ENCODE data around the gene SLC24A4. TPM values are rescaled to one million over a fixed set of nuclear protein-coding genes. Genes with fewer than 3 reads are reported as not detected.

The SLC24A4 gene
- polyA plus RNA-seq, 3 donors = 0.12 to 0.33 (median 0.19) TPM

DNA sequence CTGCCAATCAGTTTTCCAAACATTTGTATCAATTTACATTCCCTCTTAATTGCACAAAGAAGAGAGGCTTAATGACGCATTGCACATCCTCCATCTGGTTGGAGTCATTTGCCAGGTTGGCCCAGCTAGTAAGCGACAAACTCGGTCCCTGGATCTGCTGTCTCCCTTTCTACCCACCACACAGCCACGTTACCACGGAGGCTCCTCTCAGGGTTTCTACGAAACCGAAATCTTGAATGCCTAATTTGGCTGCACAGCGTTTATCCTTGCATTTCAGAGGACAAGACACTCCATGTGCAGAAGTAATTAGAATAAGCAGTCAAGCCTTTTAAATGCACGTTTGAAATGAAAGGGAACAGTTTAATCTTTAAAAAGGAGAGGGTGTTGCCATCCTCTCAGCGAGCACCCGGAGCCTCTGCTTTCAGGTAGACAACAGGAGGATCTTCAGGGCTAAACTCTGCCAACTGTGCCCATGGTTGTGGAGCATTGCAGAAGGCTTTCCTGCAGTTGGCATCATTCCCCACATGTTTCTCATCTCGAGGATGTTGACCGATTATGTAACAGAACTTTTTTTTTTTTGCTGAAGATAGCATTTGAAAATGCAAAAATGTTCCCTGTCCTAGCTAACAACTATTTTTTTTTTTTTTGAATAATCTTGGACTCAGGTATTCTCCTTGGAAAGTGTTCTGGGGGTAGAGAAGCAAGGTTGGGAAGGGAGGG, 37.8 kb downstream of the SLC24A4 start:
- DNase-seq (ENCODE audit: low read depth in 3 of 3, low spot score in 2 of 3) = no peak

DNA sequence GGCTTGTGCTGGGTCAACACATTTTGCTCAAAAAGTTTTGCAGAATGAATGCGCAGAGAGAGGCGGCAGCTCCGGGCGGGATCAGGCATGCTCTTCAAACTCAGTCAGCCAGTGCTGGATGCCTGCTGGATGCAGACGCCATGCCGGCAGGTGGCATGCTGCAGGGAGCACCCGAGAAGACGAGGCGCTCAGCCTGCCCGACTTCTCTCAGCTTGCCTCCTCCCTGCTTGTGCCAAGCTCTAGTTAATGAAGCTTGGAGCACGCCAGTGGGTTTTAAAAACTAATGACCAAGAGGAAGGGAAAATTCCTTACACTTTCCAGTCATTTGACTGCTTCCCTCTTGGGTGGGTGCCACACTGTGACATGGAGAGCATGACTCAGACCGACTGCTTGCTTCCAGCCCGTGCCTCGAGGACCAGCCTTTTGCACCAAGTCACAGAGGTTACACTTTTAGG, 39.8 kb downstream of the SLC24A4 start:
- DNase-seq (ENCODE audit: low read depth in 3 of 3, low spot score in 2 of 3) = no peak

DNA sequence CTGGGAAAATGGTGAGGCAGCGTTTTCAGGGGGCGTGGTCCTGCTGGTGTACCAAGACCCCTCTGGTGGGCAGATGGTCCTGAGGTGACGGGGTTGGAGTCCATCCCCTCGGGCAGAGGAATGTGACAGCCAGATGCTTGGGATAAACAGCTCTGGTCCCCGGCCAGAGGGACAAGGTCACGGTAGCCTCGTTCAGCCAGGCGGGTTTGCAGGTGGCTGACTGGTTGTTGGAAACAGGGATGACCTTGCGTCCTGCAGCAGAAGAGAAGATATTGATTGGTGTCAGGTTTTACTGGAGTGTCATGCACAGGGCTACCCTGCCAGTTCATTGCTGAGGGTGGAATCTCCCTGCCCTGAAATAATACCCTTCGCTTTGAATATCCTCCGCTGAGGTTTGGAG, 43.3 kb downstream of the SLC24A4 start:
- DNase-seq (ENCODE audit: low read depth in 3 of 3, low spot score in 2 of 3) = no peak

DNA sequence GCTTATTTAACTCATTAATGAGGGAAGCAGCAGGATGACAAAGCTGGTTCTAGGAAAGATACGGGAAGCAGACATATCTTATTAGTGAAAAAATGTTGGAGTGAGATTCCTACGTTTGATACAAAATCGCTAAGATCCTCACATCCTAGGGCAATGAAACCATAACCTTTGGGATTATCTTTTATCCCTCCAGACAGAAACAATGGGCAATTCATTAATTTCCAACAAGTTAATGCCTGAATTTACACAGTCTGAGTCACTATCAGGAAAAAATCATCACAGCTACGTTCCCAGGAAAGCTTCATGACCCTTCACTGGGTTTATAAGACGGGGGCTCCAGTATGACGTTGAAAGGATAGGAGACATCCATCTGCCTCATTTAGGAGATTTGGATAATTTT, 45.0 kb downstream of the SLC24A4 start:
- DNase-seq (ENCODE audit: low read depth in 3 of 3, low spot score in 2 of 3) = no peak

DNA sequence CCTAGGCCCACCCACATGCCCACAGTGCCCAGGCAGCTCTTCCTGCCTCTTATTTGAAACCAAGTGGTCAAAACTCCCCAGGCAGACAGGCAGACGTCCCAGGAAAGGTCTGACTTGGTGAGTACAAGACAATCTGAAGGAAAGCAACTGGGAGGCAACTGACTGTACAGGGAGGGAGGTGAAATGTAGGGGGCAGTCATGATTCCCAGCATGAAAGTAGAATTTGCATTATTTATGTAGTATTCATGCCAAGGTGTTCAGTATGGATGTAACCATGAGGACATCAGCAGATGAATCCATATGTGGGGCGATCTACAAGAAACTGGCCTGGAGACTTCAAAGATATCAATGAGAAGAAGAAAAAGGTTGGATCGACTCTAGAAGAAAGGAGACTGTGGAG, 46.1 kb downstream of the SLC24A4 start:
- DNase-seq (ENCODE audit: low read depth in 3 of 3, low spot score in 2 of 3) = no peak

DNA sequence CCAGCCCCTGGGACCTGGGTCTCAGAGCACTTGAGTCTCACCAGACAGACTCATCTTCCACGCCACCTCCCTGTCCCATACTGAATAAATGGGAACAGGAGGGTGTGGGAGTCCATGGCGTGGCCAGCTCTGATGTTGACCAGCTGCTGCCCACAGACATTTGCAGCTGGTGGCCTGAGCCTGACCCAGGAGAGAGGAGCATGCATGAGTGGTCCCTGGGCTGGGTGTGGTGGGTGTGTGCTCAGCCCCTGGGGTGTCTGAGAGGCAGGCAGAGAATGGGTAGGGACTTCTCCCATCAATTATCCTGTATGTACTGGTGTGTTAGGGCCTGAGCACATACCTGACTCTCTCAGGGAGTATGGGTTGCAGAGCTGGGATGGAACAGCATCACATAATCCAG, 49.3 kb downstream of the SLC24A4 start:
- no peak for DNase-seq (ENCODE audit: low read depth in 3 of 3, low spot score in 2 of 3)

DNA sequence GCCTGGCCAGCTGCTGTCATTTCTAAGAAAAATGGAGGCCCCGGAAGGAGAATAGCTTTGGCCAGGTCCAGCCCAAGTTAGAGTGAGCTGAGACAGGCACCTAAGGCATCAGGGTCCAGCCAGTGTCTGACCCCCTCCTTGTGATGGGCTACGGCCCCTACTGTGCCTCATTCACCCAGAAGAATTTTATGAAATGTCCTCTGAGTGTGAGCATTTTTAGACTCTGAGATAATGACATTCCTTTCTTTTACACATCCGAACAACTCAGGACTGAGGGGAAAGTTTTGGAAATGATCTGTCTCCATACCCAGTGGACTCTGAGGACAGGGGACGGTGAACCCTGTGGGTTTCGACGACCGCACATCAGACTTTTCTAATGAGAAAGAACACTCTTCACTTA, 50.4 kb downstream of the SLC24A4 start:
- no peak for DNase-seq (ENCODE audit: low read depth in 3 of 3, low spot score in 2 of 3)

DNA sequence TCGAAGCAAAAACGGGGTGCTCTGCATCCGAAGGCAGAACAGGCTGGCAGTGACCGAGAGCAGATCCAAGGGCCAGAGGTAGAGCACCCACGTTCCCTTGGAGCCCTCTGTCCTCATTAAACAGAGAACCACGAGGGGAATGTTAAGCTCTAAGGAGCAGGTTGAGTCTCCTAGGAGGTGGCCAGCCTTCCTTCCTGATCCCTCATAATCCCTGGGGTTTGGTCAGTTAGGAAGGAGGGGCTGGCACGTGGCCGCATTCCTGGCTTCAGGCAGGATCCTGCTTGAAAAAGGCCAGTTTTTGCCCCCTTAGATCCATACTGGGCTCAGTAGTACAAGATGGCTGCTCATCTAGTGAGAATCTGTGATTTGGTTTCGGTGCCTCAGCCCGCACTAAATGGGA, 57.2 kb downstream of the SLC24A4 start:
- no peak for DNase-seq (ENCODE audit: low read depth in 3 of 3, low spot score in 2 of 3)

DNA sequence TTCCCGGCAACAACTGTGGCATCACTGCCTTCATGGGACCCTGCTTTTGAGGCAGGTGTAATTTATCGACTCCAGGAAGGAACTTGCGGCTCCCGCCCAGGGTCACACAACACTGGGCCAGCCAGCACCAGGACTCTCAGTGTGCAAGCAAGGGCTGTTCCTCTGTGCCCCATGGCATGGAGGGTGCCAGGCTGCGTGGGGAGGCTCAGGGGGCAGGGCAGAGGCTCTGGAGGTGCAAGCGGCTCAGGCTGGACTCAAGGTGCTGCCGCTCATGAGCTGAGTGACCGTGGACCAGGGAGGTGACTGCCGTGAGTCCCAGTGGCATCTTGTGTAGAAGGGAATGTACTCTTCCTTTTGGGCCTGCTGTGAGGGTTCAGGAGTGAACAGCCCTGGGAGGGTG, 57.6 kb downstream of the SLC24A4 start:
- no peak for DNase-seq (ENCODE audit: low read depth in 3 of 3, low spot score in 2 of 3)

DNA sequence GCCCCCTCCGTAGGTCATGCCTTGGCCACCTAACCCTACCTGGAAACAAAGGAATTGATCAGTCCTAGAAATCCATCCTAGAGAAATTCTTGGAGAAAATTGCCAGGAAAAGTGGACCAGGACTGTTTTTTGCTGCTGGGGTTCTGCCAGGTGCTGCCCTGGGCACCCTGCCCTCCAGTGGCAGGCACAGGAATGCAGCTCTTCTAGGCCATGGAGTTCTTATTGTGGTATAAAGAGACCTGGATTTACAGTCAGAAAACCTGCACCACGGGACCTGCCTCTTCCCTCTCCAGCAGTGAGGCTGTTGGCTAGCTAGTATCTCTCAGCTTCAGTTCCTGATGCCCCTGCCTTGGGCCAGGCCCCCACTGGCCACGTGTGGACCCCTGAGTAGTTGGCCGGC, 59.7 kb downstream of the SLC24A4 start:
- DNase-seq (ENCODE audit: low read depth in 3 of 3, low spot score in 2 of 3) = no peak

DNA sequence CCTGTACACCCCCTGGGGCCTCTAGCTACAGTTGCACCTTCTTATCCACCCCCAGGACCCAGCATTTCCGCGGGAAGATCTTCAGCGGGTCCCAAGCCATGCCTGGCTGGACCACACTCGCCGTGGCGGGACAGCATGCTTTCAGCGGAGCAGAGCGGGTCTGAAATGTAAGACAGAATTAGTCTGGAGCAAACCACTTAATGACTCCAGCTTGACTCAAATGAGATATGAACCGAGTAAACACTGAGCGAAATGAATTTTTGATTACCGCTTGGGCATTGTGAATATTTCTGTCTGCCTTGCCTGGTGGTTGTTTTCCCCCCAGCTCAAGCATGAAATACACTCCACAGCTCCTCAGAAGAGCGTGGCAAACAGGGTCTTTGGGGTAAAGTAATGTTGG, 60.8 kb downstream of the SLC24A4 start:
- DNase-seq (ENCODE audit: low read depth in 3 of 3, low spot score in 2 of 3) = no peak

DNA sequence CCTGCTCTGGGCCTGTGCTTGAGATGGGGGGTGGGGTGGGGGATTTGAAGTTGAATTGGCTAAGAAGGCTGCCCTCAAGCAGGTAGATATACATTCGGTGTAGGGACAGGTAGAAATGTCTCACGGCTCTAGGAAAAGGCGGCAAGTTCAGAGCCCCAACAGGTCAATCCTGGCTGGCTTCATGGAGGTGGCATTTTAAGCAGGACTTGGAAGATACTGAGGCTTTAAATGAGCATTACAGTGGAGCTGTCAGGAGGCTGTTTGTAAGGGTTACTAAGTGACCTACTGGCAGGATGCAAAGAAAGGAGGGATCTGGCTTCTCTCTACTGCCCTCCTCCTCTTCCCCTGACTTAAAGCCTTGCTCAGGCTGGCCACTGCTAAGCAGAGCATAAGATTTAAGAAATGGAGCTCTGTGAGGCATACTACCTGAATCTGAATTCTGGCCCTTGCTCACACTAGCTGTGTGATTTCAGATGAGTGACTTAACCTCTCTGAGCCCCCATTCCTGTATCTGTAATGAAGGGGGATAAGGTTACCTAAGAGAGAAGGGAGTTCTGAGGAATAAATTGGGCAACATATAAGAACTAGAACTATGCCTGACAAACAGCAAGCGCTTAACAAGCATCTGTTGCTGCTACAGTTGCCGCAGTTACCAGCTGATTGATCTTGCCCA, 61.6 kb downstream of the SLC24A4 start:
- DNase-seq (ENCODE audit: low read depth in 3 of 3, low spot score in 2 of 3) = no peak

DNA sequence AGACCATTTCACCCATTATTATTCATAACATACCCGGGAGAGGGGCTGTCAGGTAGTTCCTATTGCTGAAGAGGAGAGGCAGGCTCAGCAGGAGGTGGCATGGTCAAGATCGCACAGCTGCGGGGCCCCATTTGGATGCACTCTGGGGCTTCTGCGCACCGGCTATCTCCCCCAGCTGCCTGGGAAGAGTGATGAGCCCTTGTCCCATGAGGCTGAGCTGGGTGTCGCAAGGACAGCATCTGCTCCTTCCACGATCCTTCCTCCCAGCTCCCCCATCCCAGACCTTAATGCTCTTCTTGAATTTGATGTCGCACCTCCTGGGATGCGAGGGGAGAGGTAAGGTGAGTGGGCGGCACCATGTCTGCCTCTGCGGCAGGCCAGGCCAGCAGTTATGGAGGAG, 62.6 kb downstream of the SLC24A4 start:
- DNase-seq (ENCODE audit: low read depth in 3 of 3, low spot score in 2 of 3) = no peak

DNA sequence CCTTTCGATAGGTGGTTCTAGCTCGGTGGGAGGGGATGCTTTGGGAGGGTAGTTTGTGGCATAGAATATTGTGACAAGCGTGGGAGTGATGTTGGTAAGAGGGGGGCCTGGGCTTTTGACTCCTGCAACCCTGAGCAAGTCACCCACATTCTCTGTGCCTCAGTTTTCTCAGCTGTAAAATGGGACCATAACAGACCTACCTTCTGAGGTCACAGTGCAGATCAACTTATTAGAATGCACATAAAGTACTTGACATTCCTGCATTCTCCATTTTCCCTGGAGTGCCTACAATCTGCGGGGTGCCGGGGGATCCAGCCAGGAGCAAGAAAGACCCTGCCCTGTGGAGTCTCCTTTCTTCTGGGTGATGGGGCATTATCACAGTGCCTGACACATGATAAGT, 63.2 kb downstream of the SLC24A4 start:
- DNase-seq (ENCODE audit: low read depth in 3 of 3, low spot score in 2 of 3) = no peak

DNA sequence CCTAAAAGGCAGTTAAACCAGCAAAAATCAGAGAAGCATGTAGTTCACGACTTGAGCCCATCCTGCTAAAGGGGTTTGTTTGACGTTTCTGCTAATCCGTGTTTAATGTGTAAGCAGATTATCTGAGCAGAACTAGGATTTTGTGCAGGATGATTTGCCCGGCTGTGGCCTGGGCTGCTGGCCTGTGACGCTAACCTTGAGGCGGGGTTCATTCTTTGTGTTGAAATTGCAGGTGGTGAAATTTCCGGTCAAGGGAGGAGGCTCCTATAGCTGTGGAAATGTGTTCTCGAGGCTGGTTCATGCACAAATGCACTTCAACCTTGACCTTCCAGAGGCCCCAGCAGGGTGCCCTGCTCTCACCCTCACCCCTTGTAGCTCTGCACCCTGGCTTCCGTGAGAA, 63.7 kb downstream of the SLC24A4 start:
- DNase-seq (ENCODE audit: low read depth in 3 of 3, low spot score in 2 of 3) = no peak

DNA sequence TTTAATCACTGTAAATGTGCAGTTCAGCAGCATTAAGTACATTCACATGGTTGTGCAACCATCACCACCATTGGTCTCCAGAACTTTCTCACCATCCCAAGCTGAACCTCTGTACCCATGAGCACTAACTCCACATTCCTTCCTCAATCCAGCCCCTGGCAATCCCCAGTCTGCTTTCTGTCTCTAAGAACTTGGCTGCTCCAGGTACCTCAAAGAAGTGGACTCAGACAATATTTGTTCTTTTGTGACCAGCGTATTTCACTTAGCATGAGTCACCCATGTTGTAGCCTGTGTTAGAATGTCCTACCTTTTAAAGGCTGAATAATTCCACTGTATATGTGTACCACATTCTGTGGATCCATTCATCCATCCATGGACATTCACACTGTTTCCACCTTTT, 64.6 kb downstream of the SLC24A4 start:
- no peak for DNase-seq (ENCODE audit: low read depth in 3 of 3, low spot score in 2 of 3)

DNA sequence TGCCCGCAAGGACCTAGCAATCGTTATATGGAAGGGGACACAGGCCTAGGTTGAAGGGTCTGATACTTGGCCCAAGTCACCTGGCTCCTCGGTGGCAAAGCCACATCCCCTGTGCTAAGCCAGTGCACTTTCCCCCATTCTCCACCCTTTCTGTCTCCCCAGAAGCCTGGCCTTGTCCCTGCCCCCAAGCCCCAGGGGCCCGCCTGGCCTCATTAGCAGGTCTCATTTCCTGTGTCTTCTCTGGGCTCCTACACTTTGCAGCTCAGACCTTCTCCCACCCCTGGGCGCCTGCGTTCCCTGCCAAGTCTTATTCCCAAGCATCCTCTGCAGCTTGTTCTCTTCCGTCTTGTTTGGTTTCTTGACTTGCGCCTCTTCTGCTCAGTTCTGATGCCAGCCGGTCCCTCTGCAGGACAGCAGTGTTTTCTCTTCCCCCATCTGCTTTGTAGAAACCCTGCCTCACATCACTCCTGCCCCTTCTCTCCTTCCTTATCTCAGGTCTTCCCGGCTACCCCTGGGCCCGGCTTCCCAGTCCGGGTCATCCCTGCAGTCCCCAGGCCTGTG, 66.7 kb downstream of the SLC24A4 start:
- no peak for DNase-seq (ENCODE audit: low read depth in 3 of 3, low spot score in 2 of 3)

DNA sequence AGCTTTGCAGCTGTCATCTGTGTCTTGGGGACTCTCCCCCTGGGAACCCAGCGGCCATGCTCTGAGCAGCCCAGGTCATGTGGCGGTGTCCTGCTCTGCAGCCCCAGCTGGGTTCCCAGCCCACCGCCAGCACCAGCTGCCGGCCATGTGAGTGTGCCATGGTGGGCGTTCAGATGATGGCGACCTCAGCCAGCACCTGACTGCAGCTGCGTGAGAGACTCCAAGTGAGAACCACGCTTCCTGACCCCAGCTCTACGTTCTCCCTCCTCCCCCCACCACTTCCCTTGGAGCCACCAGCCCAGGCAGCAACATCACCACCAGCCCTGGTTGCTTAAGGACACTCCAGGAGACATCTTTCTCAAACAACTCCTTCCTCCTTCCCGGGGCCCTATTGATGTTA, 68.8 kb downstream of the SLC24A4 start:
- DNase-seq (ENCODE audit: low read depth in 3 of 3, low spot score in 2 of 3) = no peak

DNA sequence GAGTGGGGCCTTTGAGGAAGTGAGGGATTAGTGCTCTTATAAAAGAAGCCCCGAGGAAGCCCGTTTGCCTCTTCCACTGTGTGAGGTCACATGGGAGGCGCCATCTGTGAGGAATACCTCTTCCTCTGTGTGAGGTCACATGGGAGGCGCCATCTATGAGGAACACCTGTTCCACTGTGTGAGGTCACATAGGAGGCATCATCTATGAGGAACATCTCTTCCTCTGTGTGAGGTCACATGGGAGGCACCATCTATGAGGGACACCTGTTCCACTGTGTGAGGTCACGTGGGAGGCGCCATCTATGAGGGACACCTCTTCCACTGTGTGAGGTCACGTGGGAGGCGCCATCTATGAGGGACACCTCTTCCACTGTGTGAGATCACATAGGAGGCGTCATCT, 69.7 kb downstream of the SLC24A4 start:
- no peak for DNase-seq (ENCODE audit: low read depth in 3 of 3, low spot score in 2 of 3)

DNA sequence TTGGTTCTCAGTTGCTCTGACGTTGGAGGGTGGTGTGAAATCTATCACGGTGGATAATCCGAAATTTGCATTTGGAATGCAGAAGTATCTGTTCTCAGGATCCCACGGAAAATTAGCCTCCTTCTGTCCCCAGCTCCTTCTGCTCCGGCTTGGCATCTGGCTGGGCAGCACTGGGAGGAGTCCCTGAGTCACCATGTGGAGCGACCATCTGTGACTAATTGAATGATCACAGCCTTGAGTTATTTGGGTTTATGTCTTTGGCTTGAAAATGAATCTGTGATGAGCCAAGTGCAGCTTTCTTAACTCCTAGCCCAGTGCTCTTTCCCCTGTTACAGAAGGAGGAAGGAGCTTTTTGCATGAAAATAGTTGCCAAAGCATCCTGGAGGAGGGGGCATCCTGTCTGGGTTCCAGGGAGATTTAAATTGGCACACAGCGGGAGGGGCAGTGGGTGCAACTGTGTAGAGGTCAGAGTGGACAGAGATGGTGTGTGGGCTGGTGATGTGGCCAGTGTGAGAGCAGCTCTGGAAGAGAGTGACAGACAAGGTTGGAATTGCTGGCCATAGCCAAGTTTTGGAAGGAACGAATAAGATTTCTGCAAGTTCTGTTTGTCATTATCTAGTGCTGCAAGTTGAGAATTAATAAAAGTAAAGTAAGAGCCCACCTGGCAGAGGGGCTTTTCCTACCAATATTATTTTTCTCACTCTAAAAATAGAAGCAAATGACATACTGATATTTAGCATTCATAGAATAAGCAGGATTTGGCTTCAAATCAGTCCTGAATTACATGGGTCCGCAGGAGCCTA, 74.4 kb downstream of the SLC24A4 start:
- no peak for DNase-seq (ENCODE audit: low read depth in 3 of 3, low spot score in 2 of 3)

DNA sequence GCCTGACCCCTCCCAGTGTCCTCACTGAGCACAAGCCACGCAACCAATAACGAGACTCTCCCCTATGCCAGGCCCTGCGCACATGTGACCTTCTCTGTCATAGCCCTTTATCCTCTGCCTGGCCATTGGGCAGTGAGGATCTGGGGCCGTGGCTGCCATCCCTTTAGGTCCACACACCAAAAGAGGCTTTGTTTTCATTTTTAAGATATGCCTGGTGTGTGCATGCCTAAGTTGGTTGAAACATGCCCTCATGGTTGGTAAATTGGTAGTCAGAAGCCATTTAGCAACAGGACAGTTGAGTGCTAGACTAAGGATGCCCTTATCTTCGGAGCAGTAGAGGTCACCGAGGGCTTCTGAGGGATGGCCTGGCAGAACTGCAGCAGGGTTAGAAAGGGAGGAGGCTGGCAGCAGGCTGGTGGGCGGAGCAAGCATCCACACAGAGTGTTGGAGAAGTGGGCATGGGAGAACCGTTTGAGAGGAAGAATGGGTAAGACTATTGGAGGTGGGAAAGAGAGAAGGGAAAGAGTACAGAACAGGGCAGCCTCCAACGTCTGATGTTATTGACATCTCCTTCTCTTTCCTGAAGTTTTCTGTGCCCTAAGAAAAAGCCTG, 75.1 kb downstream of the SLC24A4 start:
- DNase-seq (ENCODE audit: low read depth in 3 of 3, low spot score in 2 of 3) = no peak

Data from right renal cortex interstitium (tissue), 3 donors.